C4-2B (cell line): ENCODE data around the gene KNDC1.
"Not testable (repeated sequence)": the region's sequence is repeated elsewhere in the genome, so short reads cannot be mapped to it uniquely, and the experiment has no call there.

Experiments used
- H3K27ac ChIP-seq: fragments of 450-650 bp; 2 replicates; pipeline ENCODE4 v1.5.1; 2017
- ZFX ChIP-seq: fragments of 450-650 bp; IDR thresholded peaks from 2 replicates; pipeline ENCODE4 v1.6.1; 2017
- TF ChIP-seq, protein P1 (sequence below): fragments of 450-650 bp; conservative IDR thresholded peaks from 2 replicates; pipeline ENCODE4 v1.5.1; 2017; ENCODE audit warnings: mild to moderate bottlenecking

The KNDC1 gene

DNA sequence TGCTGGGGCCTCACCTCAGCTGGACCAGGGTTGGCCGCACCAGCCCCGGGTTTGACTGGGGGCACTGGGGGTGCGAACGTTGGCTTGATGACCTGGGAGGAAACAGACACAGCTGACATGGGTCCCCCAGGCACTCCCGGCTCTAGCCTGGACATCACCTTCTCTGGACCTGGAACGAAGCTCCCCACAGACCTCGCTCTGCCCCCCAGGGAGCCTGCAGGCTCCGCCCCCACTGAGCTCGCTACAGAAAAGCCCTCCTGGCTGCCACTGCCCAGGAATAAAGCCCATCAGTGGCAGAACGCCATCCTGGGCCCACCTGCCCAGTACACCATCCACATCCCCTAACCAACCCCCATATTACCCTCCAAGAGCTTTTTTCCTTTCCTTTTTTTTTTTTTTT is 103.7 kb downstream of the KNDC1 start:
- no peak for TF ChIP-seq ZFX
- TF ChIP-seq, protein P1, sequence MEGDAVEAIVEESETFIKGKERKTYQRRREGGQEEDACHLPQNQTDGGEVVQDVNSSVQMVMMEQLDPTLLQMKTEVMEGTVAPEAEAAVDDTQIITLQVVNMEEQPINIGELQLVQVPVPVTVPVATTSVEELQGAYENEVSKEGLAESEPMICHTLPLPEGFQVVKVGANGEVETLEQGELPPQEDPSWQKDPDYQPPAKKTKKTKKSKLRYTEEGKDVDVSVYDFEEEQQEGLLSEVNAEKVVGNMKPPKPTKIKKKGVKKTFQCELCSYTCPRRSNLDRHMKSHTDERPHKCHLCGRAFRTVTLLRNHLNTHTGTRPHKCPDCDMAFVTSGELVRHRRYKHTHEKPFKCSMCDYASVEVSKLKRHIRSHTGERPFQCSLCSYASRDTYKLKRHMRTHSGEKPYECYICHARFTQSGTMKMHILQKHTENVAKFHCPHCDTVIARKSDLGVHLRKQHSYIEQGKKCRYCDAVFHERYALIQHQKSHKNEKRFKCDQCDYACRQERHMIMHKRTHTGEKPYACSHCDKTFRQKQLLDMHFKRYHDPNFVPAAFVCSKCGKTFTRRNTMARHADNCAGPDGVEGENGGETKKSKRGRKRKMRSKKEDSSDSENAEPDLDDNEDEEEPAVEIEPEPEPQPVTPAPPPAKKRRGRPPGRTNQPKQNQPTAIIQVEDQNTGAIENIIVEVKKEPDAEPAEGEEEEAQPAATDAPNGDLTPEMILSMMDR = no peak
- H3K27ac ChIP-seq = no peak overlapping the region

DNA sequence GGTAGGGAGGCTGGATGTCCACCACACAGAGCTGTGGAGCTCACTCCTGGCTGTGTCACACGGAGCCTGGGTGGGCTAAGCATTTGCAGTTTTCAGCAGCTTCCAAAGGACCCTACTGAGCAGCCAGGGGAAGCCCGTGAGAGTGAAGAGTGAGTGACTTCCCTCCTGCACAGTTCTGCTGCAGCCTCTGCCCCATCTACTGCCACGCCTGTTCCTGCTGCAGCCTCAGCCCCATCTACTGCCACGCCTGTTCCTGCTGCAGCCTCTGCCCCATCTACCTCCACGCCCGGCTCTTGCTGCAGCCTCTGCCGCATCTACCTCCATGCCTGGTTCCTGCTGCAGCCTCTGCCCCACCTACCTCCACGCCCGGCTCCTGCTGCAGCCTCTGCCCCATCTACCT is 104.4 kb downstream of the KNDC1 start:
- TF ChIP-seq, protein P1 = no peak
- no peak for TF ChIP-seq ZFX
- no peak overlapping the region for H3K27ac ChIP-seq

GRCh38 chr10:133265052-133265451 is 105.0 kb downstream of the KNDC1 start:
- not testable (repeated sequence) for H3K27ac ChIP-seq

DNA sequence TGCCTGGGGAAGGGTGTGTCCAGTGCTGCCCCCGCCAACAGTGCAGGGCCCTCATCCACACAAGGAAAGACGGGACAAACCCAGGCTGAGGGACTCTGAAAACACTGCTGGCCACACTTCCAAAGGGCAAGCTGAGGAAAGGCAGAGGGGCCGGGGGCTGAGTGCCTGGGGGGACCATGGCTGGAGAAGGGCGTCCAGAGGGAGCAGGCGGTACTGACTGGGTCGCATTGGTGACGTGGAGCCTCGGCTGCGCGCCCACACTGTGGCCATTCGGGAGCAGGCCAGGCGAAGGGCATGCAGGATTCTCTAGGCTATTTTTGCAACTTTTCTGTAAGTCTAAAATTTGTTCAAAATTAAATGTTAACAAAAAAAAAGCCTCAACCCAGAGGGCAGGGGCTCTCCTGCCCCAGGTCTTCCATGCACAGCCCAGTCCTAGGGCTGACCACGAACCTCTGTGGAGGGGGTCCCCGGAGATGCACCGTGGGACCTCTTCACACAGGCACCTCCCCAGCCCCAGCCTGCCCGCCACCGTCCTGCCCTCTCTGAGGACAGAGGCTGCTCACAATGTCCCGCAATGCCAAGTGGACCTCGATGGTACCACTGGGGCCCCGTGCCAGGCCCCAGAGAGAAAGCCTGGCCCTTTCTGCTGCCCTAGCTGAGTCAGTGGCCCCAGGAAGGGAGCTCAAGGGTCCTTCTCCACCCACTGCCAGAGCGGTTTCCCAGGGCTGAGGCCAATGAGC is 106.2 kb downstream of the KNDC1 start:
- H3K27ac ChIP-seq = peak overlapping the region; percentile 5; the same call in 1 of the 2 replicates
- no peak for TF ChIP-seq ZFX

DNA sequence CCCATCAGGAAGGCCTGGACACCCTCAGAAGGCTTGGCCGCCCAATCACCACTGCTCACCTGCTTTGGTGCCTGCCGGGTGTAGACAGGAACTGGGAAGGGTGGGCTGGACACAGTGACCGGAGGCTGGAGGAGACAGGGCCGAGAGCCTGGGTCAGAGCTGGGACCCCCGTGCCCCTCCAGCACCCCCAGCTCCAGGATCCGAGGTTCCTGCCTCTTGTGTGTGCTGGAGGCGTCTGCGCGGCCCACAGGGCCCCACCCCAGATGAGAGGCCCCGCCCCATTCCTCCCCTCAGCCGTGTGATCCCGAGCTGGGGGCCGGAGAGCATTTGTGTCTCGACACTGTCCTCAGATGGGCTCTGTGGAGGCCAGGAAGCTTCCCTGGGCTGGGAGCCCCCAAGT is 107.3 kb downstream of the KNDC1 start:
- no peak overlapping the region for H3K27ac ChIP-seq
- no peak for TF ChIP-seq ZFX
- TF ChIP-seq, protein P1 = no peak

GRCh38 chr10:133267829-133268228 is 107.8 kb downstream of the KNDC1 start:
- no peak overlapping the region for H3K27ac ChIP-seq
- TF ChIP-seq, protein P1 = no peak
- TF ChIP-seq ZFX = no peak

DNA sequence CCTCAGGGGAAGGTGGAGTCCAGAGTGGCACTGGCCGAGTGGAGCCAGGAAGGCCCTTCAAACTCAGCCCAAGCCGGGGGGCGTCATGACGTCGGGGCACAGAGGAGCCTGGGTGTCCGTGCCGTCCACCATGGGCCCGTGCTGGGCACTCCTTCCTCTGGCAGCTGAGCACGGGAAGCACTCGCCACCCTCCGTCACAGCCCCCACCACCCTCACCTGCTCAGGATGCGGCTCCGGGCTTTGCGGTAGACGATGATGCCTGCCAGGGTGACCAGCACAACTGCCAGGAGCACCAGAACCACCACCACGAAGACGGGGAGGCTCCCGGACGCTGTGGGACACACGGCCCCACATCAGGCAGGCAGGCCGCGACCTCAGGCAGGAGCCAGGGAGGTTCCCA is 108.5 kb downstream of the KNDC1 start:
- no peak for TF ChIP-seq ZFX
- TF ChIP-seq, protein P1 = no peak
- no peak overlapping the region for H3K27ac ChIP-seq

DNA sequence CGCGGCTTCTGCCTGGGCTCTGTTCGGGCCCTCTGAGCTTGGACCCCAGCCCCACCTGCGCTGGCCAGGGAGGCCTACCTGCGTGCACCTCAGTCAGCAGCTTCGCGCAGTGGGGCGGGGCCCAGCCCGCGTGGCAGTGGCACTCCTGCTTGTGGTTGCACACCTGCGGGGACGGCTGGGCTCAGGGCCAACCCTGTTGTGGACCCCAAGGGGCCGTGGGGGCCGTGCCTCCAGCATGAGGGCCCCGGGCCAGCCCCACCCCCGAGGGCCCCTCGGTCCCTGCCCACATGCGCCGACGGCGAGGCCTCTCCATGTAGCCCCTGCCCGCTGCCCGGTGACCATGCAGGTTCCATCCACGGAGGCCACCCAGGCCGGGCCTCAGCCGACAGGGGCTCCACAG is 109.3 kb downstream of the KNDC1 start:
- H3K27ac ChIP-seq = no peak overlapping the region
- TF ChIP-seq ZFX = no peak
- TF ChIP-seq, protein P1 = no peak
